ENCODE results near the gene FTO. TPM values are rescaled to one million over a fixed set of nuclear protein-coding genes. Genes with fewer than 3 reads are reported as not detected.

The FTO gene
- total RNA-seq, 1 donor: 135 TPM

DNA sequence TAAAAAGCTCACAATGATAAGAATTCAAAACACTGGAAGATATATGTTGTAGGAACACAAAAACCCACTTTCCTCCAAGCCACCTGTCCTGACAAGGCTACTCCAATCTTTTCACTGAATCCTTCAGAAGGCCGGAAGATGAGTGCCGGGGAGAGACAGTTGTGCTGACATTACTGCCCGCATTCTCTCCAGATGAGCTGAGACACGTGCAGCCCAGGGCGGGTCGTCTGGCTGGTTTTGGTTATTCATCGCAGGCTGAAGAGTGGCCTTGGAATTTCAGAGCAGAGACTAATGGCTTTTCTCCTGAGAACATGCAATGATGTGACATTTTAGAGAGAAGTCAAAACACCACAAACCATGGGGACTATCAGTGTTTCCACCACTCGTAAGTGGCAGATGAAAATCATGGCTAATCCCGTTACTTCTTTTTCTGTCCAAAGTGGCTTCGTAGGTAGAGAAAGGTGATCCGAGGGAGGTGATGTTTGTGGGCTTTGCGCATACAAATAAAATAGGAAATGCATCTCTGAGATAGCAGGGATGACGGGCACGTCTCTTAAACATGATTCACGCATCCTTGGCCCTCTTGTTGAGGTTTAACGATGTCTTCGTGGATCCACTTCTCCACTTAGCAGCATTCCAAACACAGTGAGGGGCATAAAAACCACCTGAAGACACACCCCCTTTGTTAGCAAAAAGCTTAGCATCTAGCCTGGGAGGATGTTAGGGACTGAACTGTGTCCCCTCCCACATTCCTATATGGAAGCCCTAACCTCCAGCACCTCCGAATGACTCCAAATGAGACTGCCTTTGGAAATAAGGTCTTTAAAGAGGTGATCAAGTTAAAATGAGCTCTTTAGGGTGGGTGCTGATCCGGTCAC is 448.6 kb downstream of the FTO start:
- DNase-seq (ENCODE audit: low read depth): no peak
- no peak overlapping the region for H3K4me3 ChIP-seq (ENCODE audit: low read depth, low read length)
- TF ChIP-seq, protein P1, sequence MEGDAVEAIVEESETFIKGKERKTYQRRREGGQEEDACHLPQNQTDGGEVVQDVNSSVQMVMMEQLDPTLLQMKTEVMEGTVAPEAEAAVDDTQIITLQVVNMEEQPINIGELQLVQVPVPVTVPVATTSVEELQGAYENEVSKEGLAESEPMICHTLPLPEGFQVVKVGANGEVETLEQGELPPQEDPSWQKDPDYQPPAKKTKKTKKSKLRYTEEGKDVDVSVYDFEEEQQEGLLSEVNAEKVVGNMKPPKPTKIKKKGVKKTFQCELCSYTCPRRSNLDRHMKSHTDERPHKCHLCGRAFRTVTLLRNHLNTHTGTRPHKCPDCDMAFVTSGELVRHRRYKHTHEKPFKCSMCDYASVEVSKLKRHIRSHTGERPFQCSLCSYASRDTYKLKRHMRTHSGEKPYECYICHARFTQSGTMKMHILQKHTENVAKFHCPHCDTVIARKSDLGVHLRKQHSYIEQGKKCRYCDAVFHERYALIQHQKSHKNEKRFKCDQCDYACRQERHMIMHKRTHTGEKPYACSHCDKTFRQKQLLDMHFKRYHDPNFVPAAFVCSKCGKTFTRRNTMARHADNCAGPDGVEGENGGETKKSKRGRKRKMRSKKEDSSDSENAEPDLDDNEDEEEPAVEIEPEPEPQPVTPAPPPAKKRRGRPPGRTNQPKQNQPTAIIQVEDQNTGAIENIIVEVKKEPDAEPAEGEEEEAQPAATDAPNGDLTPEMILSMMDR (IDR thresholded peaks at IDR 0.05; ENCODE audit: insufficient read depth, low read length): no peak

DNA sequence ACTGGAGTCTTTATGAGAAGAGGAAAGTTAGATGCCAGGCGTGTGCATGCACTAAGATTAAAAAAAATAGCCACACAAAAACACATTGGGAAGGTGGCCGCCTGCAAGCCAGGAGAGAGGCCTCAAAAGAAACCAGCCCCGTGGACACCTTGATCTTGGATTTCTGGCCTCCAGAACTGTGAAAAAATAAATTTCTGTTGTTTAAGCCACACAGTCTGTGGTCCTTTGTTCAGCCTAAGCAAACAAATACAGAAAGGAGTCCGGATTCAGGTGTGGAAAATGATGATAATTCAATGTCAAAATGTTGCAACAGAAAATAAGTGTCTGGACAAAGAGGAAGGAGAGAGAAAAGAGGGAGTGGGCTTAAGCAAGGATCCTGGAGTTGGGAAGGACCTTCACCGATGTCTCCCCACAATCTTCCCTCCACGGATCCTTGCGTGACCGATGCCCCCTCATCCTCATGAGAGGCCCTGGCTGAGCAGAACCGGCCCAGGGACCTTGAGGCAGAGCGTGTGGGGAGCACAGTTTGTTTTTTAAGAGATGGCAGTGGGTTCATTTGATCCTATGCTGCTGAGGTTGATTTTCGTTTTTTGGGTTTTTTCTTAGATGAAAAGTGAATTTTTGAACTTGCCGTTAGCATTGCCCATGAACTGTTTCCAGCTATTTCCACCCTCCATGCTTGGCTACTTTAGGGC is 449.4 kb downstream of the FTO start:
- no peak overlapping the region for H3K4me3 ChIP-seq (ENCODE audit: low read depth, low read length)
- no peak for DNase-seq (ENCODE audit: low read depth)
- TF ChIP-seq, protein P1 (IDR thresholded peaks at IDR 0.05; ENCODE audit: insufficient read depth, low read length): no peak

DNA sequence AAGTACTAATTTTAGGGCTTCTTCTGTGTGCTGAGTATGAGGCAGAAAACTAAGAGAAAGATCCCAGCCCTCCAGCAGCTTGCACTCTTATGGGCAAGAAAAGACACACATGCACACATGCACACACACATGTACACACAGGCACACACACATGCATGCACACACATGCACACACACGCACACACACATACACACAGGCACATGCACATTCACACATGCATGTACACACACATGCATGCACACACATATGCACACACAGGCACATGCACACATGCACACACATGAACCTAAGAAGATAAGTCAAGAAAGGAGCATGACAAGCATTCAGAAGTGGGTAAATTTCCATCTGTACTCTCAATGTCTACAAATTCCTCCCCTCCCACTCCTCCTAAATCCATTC is 452.4 kb downstream of the FTO start:
- no peak for DNase-seq (ENCODE audit: low read depth)
- TF ChIP-seq, protein P1 (IDR thresholded peaks at IDR 0.05; ENCODE audit: insufficient read depth, low read length): no peak
- no peak overlapping the region for H3K4me3 ChIP-seq (ENCODE audit: low read depth, low read length)

DNA sequence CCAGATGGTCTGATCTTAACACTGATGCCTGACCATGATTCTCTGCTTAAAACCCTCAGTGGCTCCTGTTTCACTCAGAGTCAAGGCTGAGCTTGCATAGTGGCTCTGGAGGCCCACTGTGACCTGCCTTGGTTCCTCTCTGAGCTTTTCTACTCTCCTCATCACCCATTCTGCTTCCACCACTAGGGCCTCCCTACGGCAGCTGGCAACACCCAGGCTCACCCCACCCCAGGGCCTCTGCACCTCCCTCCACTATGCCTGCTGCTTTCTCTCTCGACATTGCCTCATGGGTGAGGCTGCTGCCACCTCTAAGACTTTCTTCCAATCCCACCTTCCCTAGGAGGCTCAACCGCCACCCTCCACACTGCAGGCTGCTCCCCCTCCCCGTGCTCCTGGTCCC is 455.0 kb downstream of the FTO start:
- TF ChIP-seq, protein P1 (IDR thresholded peaks at IDR 0.05; ENCODE audit: insufficient read depth, low read length): no peak
- no peak for DNase-seq (ENCODE audit: low read depth)

DNA sequence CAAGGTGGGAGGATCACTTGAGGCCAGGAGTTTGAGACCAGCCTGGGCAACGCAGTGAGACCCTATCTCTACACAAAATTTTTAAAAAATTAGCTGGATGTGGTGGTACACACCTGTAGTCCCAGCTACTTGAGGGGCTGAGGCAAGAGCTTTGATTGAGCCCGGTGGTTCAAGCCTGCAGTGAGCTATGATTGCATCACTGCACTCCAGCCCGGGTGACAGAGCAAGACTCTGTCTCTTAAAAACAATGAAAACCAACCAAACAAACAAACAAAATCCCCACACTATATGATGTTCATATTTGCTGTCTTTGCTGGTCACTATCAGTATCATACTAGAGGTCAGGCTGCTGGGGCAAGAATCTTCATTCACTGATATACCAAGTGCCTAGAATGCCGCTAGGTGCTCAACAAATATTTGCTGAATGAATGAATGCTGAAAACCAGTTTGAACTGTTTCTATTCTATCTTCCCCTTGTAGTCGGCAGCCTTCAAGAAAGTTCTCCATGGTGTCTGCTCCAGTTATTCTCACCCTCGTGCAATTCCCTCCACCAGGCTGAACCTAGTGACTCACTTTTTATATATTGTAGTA is 455.6 kb downstream of the FTO start:
- TF ChIP-seq, protein P1 (IDR thresholded peaks at IDR 0.05; ENCODE audit: insufficient read depth, low read length): no peak
- no peak overlapping the region for H3K4me3 ChIP-seq (ENCODE audit: low read depth, low read length)
- no peak for DNase-seq (ENCODE audit: low read depth)

More for the DNA sequence above, 455.0 kb downstream of the FTO start:
- H3K4me3 ChIP-seq (ENCODE audit: low read depth, low read length): no peak overlapping the region

DNA sequence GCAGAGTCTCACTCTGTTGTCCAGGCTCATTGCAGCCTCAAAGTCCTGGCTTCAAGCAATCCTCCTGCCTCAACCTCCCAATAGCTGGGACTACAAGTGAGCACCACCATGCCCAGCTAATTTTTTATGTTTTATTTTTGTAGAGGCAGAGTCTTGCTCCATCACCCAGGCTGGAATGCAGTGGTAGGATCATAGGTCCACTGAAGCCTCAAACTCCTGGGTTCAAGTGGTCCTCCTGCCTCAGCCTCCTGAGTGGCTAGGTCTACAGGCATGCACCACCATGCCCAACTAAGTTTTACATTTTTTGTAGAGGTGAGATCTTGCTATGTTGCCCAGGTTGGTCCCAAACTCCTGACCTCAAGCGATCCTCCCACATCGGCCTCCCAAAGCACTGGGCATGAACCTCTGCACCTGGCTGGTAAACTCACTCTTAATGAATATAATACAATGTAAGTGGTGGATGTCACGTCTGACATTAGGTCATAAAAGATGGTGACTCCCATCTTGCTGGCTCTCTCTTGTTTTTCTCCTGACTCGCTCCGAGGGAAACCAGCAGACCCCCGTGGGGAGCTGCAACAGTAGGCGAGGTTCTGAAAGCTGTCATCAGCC is 456.4 kb downstream of the FTO start:
- TF ChIP-seq, protein P1 (IDR thresholded peaks at IDR 0.05; ENCODE audit: insufficient read depth, low read length): no peak
- DNase-seq (ENCODE audit: low read depth): no peak
- no peak overlapping the region for H3K4me3 ChIP-seq (ENCODE audit: low read depth, low read length)

All from fibroblast of the aortic adventitia (primary cell).